Measurements from ENCODE around the gene DBNDD2.
A peak's percentile ranks its signal among the peaks of the same experiment; 100 is the strongest.

The DBNDD2 gene

GRCh38 chr20:45415822-45416637 lies 7.9 kb downstream of the DBNDD2 start, which contains the start of gene PIGT:
Gene PIGT (plus strand): TSS chr20:45416141. CDS start chr20:45416157, 16 bp downstream.
- DNase-seq (ENCODE audit: low read depth), result peak; percentile 69
- TF ChIP-seq CTCF (IDR thresholded peaks at IDR 0.05; ENCODE audit: low read depth, low read length, missing control alignments), result no peak
- peak within 1 kb of the TSS; percentile 93 for H3K4me3 ChIP-seq (ENCODE audit: low read depth, low read length)

GRCh38 chr20:45416917-45417316 lies 8.8 kb downstream of the DBNDD2 start:
- TF ChIP-seq CTCF (IDR thresholded peaks at IDR 0.05; ENCODE audit: low read depth, low read length, missing control alignments), result no peak
- peak overlapping the region; percentile 93 for H3K4me3 ChIP-seq (ENCODE audit: low read depth, low read length)
- no peak for DNase-seq (ENCODE audit: low read depth)

GRCh38 chr20:45419188-45420091 lies 11.4 kb downstream of the DBNDD2 start:
- H3K4me3 ChIP-seq (ENCODE audit: low read depth, low read length), result no peak overlapping the region
- DNase-seq (ENCODE audit: low read depth), result peak; percentile 57

GRCh38 chr20:45420125-45420524 lies 12.0 kb downstream of the DBNDD2 start:
- no peak overlapping the region for H3K4me3 ChIP-seq (ENCODE audit: low read depth, low read length)
- no peak for DNase-seq (ENCODE audit: low read depth)
- TF ChIP-seq CTCF (IDR thresholded peaks at IDR 0.05; ENCODE audit: low read depth, low read length, missing control alignments), result no peak

More at GRCh38 chr20:45419188-45420091, 11.4 kb downstream of the DBNDD2 start:
- no peak for TF ChIP-seq CTCF (IDR thresholded peaks at IDR 0.05; ENCODE audit: low read depth, low read length, missing control alignments)

- DNase-seq (ENCODE audit: low read depth), result no peak
- H3K4me3 ChIP-seq (ENCODE audit: low read depth, low read length), result no peak overlapping the region
- TF ChIP-seq CTCF (IDR thresholded peaks at IDR 0.05; ENCODE audit: low read depth, low read length, missing control alignments), result no peak
These were observed 15.6 kb downstream of the DBNDD2 start for GRCh38 chr20:45423700-45424099.

GRCh38 chr20:45425561-45425960 lies 17.5 kb downstream of the DBNDD2 start:
- TF ChIP-seq CTCF (IDR thresholded peaks at IDR 0.05; ENCODE audit: low read depth, low read length, missing control alignments), result no peak
- no peak overlapping the region for H3K4me3 ChIP-seq (ENCODE audit: low read depth, low read length)

More at GRCh38 chr20:45425561-45425960, 17.5 kb downstream of the DBNDD2 start:
- DNase-seq (ENCODE audit: low read depth), result no peak

All from GM12864 (cell line).